Activated CD4-positive, alpha-beta T cell treated with anti-CD3 and anti-CD28 coated beads, Interleukin-10, Interleukin-2, amounts not matched to agents 100 ng/mL and 50 ng/mL, durations not matched to agents 16 hours and 8 hours (primary cell): ENCODE measurements around the gene STPG3.
"Not testable (repeated sequence)": the region's sequence is repeated elsewhere in the genome, so short reads cannot be mapped to it uniquely, and the experiment has no call there.

Experiments
- DNase-seq: peaks from one replicate; pipeline ENCODE4 v3.0.0-alpha.2; 2020

Gene STPG3

DNA sequence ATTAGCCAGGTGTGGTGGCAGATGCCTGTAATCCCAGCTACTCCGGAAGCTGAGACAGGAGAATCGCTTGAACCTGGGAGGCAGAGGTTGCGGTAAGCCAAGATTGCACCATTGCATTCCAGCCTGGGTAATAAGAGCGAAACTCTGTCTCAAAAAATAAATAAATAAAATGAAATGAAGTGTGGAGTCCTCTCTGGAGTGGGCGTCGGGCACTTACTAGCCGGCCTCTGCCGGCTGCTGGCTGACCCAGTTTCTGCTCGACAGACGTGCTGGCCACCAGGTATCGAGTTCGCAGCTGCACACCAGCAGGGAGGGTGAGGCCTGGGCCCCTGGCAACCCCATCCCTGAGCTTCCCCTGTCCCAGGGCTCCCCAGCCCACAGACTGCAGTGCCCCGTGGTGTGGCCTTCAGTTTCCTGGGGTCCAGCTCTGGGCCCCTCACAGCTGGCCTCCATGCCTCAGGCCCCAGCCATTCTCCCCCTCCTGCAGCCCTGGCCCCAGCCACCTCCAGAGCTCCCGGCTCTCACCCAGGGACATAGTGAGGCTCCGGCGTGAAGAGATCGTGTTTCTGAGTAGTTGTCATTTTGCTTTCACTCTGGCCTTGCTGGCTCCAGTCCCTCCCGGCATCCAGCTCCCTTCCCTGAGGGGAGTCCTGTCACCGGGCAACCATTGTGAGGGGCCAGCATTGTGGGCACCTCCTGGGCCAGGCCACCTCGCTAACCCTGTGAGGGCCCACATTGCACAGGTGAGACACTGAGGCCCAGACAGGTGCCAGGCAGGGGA is 3.8 kb upstream of the STPG3 start:
- DNase-seq, result no peak

DNA sequence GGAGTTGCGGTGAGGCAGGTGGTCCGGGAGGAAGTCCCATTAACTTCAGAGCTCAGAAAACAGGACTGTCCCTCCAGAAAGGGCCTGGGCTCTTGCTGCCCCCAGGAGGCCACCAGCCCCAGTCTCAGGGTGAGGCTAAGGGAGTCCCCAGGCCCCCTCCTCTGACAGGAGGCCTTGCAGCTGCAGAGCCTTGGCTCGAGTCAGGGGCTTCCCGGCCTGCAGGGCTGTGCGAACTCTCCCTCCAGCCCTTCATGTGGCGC is 3.2 kb upstream of the STPG3 start:
- DNase-seq, result no peak

DNA sequence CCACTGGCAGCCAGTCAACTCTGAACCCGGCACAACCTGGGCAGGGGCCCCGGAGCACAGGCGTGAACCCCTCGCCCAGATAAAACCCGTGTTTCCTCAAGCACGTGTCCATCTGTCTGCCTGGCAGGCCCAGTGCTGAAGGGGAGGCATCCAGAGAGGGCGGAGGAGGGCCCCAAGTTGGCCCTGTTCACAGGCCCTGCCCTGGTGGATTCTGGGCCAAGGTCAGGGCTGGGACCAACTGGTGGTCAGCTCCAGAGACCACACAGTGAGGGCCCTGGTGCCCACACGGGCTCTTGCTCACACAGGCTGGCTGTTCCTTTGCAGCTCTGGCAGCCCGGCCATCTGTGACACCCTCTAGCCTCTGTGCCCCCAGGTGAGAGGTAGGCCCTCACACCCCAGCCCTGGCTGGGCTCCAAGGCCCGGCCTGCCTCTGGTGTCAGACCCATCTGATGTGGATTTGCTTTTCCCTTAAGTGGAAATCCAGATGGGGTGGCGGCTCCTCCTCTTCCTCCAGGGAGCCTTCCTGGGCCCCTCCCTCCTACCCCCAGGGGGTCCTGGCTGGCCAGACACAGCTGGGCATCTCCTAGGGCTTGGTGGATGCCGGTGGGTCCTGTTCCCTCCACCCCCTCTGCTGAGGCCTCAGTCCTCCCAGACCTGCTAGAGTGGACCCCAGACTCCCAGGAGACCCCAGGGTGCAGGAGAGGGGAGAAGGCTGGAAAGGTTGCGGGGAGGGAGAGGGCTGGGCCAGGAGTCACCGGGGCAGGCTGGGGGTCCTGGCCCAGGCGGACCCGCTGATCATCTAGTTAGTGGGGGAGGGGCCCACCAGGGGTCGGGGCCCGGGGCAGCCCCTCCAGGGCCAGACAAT is 525 bp upstream of the STPG3 start:
- no peak for DNase-seq

DNA sequence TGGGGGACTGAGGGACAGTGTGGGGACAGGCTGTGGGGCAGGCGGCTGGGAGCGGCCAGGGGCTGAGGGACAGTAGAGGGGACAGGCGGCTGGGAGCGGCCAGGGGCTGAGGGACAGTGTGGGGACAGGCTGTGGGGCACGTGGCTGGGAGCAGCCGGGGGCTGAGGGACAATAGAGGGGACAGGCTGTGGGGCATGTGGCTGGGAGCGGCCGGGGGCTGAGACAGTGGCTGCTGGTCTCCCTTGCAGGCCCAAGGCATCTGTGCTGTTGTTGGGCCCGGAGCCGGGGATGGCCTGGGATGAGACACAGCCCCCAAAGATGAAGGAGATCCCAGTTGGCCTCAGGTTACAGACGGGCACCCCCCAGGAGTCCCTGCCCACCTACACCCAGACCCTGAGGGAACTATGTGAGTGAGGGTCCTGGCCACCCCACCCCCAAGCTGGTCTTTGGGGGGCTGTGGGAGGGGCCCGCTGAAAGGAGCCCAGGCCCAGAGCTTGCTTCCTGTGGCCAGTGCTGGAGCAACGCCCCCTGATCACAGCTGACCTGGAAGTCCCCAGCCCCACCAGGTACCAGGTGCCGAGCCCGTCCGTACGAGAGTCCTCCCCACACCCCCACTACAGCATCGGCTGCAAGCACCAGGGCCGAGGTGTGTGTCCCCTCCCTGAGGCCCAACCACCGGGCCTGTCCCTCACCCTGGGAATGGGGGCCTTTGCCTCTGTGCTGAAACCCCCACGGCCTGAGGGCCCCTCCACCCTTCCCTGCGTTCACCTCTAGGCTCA is 593 bp downstream of the STPG3 start:
- DNase-seq, result no peak

DNA sequence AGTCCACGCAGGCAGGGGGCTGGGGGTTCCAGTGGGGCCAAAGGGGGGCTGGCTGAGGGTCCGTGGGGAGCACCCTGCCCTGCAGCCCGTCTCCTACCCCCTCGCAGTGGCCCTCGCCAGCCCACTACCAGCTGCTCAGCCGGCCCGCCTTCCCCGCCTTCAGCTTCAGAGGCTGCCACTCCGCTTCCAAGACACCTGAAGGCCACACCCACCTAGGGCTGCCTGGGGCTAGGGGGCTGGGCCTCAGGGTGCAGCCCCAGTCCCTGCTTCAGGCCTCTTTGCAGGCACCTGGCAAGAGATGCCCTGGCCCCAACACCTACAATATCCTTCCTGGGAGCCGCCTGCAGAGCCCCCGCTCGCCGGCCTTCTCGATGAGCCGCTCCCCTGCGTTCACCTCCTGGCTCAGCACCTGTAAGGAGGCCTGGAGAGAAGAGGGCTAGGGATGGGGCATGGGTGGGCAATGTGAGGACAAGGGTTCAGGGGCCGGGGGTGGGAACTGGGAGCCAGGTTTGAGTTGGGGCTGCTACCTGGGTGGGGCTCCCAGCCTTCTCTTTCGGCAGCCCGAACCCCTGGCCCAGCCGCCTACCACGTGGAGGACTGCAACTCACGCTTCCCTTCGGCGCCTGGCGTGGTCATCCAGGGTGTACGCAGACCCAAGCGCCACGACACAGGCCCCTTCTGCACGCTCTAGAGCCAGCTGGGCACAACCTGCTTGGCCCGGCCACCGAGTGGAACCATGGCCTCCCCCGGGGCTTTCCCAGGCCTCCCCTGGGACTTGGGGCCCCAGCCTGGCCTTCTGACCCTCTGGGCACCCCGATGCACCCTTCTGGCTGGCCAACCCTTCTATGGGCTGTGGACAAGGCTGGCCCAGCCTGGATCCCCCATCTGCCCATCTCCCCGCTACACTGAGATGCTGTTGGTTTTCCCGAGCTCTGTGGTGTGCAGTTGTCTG is 1.7 kb downstream of the STPG3 start:
- DNase-seq, result no peak

DNA sequence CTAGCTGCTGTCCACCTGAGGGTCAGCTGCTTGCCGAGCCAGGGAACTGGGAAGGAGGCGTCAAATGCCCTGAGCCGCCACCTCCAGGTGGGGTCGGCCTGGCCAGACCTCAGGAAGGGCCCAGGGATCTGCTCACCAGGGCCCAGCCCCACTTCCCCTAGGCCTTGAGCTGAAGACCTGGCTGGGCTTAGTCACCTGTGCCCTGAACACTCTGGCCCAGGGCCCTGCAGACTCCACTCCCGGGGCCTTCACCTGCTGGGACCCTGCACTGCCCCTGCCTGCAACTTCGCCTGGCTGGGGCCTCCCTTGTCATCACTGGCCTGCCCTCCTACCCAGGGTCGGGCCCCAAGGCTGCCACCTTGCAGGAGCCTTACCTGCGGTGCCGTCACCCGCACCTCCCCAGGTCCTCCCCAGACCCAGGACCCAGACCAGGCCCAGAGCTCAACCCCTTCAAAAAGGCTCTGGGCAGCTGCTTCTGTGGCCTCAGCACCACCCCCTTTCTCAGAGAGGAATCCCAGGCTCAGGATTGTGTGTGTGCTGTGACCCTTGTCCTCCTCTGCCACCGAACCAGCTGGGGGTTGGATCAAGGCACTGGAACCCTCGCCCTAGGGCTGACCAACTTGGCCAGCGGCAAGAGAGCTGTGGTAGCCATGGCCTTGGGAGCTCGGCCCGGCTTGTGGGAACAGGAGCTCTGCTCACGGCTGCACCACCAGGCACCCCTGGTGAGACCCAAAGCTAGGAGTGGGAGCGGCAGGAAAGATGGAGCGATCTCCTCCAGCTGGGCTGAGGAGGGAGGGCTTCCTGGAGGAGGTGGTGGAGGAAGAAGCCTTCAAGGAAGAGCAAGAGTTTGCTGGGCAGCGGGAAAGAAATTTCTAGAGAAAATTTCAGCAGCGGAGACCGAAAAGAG is 2.9 kb downstream of the STPG3 start:
- DNase-seq, result no peak

DNA sequence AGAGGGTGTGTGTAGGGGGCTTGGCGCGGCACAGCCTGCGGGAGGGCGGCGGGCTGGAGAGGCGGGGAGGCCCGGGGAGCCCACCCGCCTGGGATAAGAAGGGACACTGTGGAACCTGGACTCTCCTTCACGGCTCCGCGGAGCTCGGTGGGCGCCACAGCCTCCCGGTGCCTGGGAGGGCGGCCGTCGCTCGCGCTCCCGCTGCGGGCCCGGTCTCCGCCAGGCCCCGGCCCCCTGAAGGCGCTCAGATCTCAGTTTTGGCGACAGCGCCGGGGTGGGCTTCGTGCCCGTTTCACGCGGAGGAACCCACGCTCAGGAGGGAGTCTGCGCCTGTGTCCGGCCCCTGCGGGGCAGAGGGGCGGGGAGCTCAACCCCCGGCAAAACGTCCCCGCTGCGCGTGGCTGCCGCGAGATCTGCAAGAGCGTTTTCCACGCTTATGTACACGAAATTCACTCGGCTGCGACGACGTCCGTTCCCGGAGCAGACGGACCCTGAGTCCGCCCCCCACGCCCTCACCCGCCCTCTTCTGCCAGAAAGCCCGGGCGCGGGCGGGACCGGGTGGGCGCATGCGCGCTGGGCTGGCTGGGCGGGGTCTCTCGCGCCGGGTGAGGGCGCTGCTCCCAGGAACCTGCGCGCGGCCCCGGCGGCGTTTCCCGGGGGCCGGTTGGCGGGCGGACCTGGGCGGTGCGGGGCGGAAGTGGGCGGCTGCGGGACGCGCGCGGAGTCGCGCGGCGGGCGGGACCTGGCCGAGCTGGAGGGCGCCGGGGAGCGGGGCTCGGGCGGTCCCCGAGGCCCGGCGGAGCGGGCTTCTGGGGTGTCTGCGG is 3.8 kb downstream of the STPG3 start, which contains the start of gene NELFB:
Gene NELFB, plus strand, starts transcription at position 704 of the 824 bp plus-strand sequence.
- DNase-seq, result peak; percentile 97

DNA sequence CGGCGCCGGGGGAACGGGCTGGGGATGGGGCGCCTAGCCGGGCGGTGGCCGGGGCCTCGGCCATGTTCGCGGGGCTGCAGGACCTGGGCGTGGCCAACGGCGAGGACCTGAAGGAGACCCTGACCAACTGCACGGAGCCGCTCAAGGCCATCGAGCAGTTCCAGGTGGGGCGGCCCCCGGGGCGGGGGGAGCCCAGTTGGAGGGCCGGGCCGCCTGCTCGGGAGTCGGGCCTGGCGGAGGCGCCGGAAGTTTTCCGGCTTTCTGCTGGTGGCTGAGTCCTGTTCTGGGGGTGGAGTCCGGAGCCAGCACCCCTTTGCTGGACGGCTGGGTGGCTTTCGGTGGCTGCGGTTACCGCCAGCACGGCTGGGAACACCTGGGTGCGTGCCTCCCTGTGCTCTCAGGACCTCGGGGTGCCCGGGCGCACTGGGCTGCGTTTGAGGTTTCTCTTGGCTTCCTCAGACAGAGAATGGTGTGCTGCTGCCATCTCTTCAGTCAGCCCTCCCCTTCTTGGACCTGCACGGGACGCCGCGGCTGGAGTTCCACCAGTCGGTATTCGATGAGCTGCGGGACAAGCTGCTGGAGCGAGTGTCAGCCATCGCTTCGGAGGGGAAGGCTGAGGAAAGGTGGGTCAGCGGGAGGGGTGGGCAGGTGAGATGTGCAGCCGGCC is 4.5 kb downstream of the STPG3 start:
- peak; percentile 49 for DNase-seq

DNA sequence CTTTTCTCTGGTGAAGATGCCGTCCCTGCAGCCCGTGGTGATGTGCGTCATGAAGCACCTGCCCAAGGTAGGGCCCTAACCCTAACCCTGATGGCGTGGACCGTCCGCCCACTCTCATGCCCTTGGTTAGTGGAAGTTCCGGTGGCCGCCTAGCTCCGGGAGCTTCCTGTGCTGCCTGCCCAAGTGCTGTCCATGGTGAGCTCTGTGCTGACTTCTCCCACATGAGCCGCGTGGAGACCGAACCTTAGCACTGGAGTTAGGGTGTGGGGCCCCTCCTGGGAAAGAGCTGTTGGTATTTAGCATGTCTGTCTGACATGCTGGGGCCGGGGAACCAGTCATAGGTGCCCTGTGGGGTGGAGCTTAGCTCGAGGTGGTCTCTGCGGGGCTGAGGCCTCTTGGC is 5.3 kb downstream of the STPG3 start:
- DNase-seq, result no peak

DNA sequence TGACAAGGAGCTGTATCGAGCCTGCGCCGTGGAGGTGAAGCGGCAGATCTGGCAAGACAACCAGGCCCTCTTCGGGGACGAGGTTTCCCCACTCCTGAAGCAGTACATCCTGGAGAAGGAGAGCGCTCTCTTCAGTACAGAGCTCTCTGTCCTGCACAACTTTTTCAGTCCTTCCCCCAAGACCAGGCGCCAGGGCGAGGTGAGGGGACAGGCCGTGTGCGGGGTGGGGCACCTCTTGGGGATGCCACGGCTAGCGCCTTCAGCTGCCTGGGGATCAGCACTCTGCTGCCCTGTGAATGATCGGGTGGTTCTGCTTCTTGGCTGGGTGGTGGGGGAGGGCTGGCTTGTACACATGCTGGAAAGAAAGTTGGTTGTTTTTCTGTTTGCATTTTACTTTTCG is 5.8 kb downstream of the STPG3 start:
- no peak for DNase-seq

DNA sequence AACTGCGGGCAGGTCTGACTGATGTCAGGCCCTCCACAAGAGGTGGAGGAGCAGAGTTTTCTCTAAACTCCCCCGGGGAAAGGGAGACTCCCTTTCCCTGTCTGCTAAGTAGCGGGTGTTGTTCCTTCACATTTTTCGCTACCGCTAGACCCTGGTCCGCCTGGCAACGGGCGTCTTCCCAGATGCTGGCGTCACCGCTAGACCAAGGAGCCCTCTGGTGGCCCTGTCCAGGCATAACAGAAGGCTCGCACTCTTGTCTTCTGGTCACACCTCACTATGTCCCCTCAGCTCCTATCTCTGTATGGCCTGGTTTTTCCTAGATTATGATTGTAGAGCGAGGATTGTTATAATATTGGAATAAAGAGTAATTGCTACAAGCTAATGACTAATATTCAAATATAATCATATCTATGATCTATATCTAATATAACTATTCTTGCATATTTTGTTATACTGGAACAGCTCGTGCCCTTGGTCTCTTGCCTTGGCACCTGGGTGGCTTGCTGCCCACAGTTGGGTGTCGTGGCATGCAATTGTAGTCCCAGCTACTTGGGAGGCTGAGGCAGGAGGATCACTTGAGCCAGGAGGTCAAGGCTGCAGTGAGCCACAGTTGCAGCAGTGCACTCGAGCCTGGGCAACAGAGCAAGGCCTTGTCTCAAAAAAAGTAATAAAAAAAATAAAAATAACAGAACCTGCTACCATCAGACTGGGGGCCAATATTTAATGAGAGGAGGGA is 11.3 kb downstream of the STPG3 start:
- not testable (repeated sequence) for DNase-seq

DNA sequence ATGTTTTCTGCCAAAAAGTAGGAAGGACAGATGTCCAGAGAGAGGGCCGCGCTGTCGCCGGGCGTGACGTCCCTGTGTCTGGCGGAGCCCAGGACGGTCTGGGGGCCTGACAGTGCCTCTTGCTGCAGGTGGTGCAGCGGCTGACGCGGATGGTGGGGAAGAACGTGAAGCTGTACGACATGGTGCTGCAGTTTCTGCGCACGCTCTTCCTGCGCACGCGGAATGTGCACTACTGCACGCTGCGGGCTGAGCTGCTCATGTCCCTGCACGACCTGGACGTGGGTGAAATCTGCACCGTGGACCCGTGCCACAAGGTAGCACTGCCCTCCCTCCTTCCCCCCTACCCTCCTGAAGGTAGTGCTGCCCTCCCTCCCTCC is 11.8 kb downstream of the STPG3 start:
- no peak for DNase-seq

DNA sequence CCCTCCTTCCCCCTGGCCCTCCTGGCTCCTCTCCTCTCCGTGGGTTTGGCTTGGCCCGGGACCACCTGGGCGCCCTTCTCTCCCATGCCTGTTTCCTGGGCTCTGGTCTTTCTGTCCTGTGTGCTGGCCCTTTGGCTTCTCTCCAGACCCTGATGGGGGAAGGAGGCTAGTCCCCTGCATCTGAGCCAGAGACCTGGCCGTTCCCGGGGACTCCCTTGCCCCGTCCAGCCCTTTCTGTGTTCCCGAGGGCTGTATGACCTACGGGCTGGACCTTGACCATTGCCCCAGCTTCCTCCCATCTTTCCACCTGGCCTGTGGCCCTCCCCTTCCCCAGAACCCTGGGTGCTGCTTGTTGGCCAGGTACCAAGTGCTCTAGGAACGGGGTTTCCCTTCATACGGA is 12.4 kb downstream of the STPG3 start:
- DNase-seq, result no peak

DNA sequence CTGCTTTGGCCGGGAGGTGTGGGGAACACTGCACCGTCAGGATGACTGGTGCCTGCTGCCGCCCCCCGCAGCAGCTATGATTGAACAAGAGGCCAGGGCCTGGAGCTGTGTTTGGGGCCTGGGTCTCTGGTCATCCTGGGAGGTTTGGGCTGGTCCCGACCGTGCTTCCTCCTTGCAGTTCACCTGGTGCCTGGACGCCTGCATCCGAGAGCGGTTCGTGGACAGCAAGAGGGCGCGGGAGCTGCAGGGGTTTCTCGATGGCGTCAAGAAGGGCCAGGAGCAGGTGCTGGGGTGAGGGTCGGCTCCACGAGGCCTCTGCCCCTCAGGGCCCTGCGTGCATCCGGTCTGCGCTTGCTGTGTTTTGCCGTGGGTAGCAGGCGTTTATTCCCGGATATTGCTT is 13.0 kb downstream of the STPG3 start:
- DNase-seq, result no peak

DNA sequence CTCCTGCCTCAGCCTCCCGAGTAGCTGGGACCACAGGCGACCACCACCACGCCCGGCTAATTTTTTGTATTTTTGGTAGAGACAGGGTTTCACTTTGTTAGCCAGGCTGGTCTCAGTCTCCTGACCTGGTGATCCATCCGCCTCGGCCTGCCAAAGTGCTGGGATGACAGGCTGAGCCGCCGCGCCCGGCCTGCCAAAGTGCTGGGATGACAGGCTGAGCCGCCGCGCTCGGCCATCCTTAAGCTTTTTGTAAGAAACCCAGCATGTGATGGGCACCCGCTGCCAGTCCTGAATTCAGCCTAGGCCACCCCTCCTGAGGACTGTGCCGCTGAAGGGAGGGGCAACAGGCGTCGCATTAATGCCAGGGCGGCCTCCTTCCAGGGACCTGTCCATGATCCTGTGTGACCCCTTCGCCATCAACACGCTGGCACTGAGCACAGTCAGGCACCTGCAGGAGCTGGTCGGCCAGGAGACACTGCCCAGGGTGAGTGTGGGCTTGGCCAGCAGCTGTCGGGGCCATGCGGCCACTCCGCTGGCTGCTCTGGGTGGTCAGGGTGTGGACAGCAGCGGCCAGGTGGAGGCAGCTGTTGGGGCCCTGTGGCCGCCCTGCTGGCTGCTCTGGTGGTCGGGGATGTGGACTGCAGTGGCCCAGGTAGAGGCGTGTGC is 14.5 kb downstream of the STPG3 start:
- DNase-seq, result no peak

DNA sequence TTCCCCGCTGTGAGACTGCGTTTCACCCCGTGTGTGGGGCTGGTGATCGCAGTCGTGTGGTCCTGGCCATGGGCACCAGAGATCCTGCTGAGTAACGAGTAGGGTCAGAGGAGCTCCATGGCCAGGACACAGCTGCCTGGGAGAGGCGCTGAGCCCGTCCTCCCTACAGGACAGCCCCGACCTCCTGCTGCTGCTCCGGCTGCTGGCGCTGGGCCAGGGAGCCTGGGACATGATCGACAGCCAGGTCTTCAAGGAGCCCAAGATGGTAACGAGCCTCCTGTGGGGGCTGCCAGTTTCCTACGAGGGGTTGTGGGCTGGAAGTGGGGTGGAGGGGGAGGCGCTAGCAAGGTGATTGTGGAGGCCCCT is 15.1 kb downstream of the STPG3 start:
- no peak for DNase-seq

DNA sequence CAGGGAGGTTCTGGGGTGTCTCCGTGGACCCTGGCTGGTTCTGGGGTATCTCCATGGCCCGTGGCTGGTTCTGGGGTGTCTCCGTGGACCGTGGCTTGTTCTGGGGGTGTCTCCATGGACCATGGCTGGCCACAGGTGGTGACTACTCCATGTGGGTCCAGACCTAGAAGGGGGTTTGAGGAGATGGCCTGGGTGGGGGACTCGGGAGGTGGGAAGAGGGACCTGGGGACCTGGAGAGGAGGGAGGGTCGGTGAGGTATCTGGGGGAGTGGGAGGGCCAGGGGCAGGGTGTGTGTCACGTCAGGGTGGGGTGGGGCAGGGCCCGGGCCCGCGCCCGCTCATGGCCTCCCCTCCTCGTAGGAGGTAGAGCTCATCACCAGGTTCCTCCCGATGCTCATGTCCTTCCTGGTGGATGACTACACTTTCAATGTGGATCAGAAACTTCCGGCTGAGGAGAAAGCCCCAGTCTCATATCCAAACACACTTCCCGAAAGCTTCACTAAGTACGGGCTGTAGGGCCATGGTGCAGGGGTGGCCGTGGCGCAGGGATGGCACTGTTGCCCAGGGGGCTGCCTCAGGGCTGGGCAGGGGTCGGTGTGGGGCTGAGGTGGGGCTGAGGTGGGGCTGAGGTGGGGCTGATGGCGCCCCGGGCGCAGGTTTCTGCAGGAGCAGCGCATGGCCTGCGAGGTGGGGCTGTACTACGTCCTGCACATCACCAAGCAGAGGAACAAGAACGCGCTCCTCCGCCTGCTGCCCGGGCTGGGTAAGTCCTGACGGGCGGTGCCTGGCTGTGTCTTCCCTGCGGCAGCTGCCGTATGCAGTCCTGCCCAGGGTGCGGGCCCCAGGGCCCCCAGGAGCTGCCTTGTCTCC is 15.7 kb downstream of the STPG3 start:
- DNase-seq, result no peak

DNA sequence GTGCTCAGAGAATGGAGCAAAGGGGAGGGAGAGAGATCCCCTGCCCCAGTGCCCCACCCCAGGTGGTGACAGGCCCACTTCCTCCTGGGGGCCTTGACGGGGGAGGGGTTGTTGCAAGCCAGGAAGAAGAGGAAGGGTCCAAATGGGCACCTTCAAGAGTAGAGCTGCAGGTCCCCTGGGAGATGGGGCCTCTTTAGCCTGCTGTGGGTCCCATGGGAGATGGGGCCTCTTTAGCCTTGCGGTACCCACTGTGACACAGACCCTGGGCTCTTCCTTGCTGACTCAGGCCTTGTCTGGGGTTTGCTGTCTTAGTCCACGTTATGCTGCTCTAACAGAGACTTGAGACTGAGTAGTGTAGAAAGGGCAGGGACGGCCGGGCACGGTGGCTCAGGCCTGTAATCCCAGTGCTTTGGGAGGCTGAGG is 16.9 kb downstream of the STPG3 start:
- DNase-seq, result no peak
